HepG2 (cell line): ENCODE measurements around the gene MTCL1.

Source experiments
- ADNP ChIP-seq: sonication (generic); formaldehyde crosslinking; IDR thresholded peaks from 2 replicates; pipeline ENCODE4 v1.4.0; 2020; ENCODE audit warnings: missing genetic modification reagents
- TF ChIP-seq, protein P1 (sequence below): sonication (generic); formaldehyde crosslinking; IDR thresholded peaks from 2 replicates; pipeline ENCODE4 v1.4.0; 2020; ENCODE audit warnings: mild to moderate bottlenecking, missing genetic modification reagents
- TF ChIP-seq, protein P2 (sequence below): sonication (generic); formaldehyde crosslinking; IDR thresholded peaks from 2 replicates; pipeline ENCODE4 v1.5.0; 2020; ENCODE audit warnings: mild to moderate bottlenecking, missing genetic modification reagents, moderate library complexity

DNA sequence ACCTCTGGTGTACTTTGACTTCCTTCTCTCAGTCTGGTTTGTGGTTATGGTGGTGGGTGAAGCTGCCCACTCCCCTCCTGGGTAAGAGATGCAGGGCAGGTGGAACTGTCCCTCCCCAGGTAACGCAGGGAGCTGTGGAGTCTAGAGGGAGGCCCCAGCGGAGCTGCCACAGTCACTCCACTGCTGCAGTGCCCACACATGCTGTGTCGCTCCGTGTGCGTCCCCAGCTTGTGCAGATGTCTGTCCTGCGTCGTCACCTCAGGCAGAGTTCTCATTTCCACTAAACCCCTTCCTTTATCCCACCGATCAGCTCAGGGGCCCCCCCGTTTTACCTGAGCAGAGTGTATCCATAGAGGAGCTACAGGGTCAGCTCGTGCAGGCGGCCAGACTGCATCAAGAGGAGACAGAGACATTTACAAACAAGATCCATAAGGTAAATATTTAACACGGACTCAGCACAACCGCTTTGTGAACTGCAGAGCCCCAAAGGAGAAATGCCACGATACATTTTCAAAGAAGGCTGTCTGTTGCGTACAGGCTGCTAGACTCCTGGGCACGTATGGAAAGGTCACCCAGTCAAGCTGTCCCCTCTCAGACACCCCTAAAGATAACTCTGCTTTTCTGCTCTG, 87.4 kb downstream of the MTCL1 start:
- TF ChIP-seq, protein P1, sequence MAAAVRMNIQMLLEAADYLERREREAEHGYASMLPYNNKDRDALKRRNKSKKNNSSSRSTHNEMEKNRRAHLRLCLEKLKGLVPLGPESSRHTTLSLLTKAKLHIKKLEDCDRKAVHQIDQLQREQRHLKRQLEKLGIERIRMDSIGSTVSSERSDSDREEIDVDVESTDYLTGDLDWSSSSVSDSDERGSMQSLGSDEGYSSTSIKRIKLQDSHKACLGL (CRISPR knock-in tag): no peak
- TF ChIP-seq ADNP (CRISPR knock-in tag): no peak
- TF ChIP-seq, protein P2, sequence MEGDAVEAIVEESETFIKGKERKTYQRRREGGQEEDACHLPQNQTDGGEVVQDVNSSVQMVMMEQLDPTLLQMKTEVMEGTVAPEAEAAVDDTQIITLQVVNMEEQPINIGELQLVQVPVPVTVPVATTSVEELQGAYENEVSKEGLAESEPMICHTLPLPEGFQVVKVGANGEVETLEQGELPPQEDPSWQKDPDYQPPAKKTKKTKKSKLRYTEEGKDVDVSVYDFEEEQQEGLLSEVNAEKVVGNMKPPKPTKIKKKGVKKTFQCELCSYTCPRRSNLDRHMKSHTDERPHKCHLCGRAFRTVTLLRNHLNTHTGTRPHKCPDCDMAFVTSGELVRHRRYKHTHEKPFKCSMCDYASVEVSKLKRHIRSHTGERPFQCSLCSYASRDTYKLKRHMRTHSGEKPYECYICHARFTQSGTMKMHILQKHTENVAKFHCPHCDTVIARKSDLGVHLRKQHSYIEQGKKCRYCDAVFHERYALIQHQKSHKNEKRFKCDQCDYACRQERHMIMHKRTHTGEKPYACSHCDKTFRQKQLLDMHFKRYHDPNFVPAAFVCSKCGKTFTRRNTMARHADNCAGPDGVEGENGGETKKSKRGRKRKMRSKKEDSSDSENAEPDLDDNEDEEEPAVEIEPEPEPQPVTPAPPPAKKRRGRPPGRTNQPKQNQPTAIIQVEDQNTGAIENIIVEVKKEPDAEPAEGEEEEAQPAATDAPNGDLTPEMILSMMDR (CRISPR knock-in tag): no peak
